H54 (cell line): ENCODE results near the gene PLXNA3.

Source experiments
- DNase-seq: peaks from one replicate; pipeline ENCODE4 v3.0.0; 2011; ENCODE audit warnings: low spot score, mixed read lengths; ENCODE audit not compliant: insufficient read length
- FAIRE-seq: peaks from 3 replicates; lab custom pipeline; 2011; peaks lifted over from hg19 to GRCh38; lab: Jason Lieb, UNC
- POLR2A ChIP-seq: IDR thresholded peaks from 2 replicates; pipeline ENCODE4 v1.6.1; 2011; ENCODE audit warnings: low read depth, mild to moderate bottlenecking, low read length

The PLXNA3 gene

GRCh38 chrX:154440623-154441357 is 17.3 kb upstream of the PLXNA3 start:
- DNase-seq: no peak
- TF ChIP-seq POLR2A: no peak
- FAIRE-seq: no peak

- DNase-seq: no peak
- TF ChIP-seq POLR2A: no peak
- no peak for FAIRE-seq
These were observed 16.5 kb upstream of the PLXNA3 start for GRCh38 chrX:154441564-154441963.

- DNase-seq: no peak
- TF ChIP-seq POLR2A: no peak
- FAIRE-seq: no peak
These were observed 15.9 kb upstream of the PLXNA3 start for GRCh38 chrX:154441984-154442707.

GRCh38 chrX:154443479-154443910 is 14.6 kb upstream of the PLXNA3 start:
- peak; percentile 36 for DNase-seq

GRCh38 chrX:154443992-154444754 is 13.9 kb upstream of the PLXNA3 start, which contains the start of gene FAM50A:
TSS of gene FAM50A (plus strand) at chrX:154444141. CDS start at chrX:154444236, 95 bp downstream.
- 0 out of 2 replicates have a peak, but pooled peaks have one; percentile 28 for TF ChIP-seq POLR2A
- peak; percentile 47 for DNase-seq
- no peak for FAIRE-seq

More at GRCh38 chrX:154443479-154443910, 14.6 kb upstream of the PLXNA3 start:
- no peak for TF ChIP-seq POLR2A
- FAIRE-seq: no peak

- DNase-seq (no peak), FAIRE-seq (no peak)
- no peak for TF ChIP-seq POLR2A
These were observed 13.3 kb upstream of the PLXNA3 start for GRCh38 chrX:154444755-154445246.

- DNase-seq (no peak), FAIRE-seq (no peak)
- no peak for TF ChIP-seq POLR2A
These were observed 12.3 kb upstream of the PLXNA3 start for GRCh38 chrX:154445776-154446175.

GRCh38 chrX:154446430-154446829 is 11.7 kb upstream of the PLXNA3 start:
- no peak for FAIRE-seq
- TF ChIP-seq POLR2A: no peak
- no peak for DNase-seq

GRCh38 chrX:154448484-154448883 is 9.6 kb upstream of the PLXNA3 start:
- no peak for FAIRE-seq
- no peak for DNase-seq
- no peak for TF ChIP-seq POLR2A

GRCh38 chrX:154449618-154450017 is 8.5 kb upstream of the PLXNA3 start:
- no peak for TF ChIP-seq POLR2A
- DNase-seq (no peak), FAIRE-seq (no peak)

- DNase-seq: no peak
- no peak for FAIRE-seq
- no peak for TF ChIP-seq POLR2A
These were observed 7.8 kb upstream of the PLXNA3 start for GRCh38 chrX:154450312-154450711.

GRCh38 chrX:154452823-154453222 is 5.3 kb upstream of the PLXNA3 start:
- FAIRE-seq (no peak), DNase-seq (no peak)
- no peak for TF ChIP-seq POLR2A

GRCh38 chrX:154457491-154458115 is 478 bp upstream of the PLXNA3 start:
- DNase-seq: peak; percentile 60
- TF ChIP-seq POLR2A: no peak
- FAIRE-seq: no peak
